GM12801 (cell line): ENCODE measurements around the gene COMMD3.

Experiments used
- CTCF ChIP-seq: IDR thresholded peaks from one replicate; pipeline ENCODE4 v1.5.1; 2011; ENCODE audit warnings: control low read depth; ENCODE audit not compliant: insufficient read length; ENCODE audit errors: extremely low read depth

COMMD3 gene

DNA sequence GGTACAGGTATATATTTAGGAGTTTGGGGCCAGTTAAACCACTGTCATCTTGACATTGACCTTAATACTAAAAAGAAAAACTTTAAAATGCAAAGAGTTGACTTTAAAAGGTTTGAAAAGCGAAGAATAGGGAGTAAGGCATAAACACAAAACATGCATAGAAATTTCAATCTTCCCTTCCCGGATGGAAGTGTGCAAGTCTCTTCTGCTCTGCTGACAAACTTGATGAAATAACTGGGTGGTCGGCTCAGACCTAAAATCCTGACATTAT, 25.7 kb downstream of the COMMD3 start:
- no peak for TF ChIP-seq CTCF

DNA sequence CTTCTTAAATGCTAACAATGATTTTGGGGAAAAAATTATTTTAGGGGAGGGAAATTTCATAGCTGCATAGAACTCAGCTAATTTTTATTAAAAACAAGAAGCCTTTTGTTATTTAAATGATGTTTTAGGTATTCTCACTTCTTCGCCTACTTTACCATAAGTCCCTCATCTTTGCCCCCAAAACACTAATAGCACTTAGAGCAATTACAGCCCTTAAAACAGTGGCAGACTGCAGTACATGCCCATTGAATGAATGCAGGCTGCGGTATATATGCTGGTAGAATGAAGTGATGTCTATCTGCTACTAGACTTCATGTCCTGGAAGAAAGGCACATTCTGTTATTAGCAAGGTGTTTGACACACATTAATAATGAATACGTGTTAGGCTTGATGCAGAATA, 26.2 kb downstream of the COMMD3 start:
- TF ChIP-seq CTCF: no peak

GRCh38 chr10:22343731-22344130, 27.5 kb downstream of the COMMD3 start:
- TF ChIP-seq CTCF: no peak

GRCh38 chr10:22344249-22344648, 28.1 kb downstream of the COMMD3 start:
- TF ChIP-seq CTCF: no peak

GRCh38 chr10:22344781-22345300, 28.7 kb downstream of the COMMD3 start:
- TF ChIP-seq CTCF: no peak

GRCh38 chr10:22345301-22346095, 29.3 kb downstream of the COMMD3 start, which contains the start of gene SPAG6:
Gene SPAG6, plus strand, starts transcription at chr10:22345496. Its CDS starts 116 bp downstream, at chr10:22345612.
- TF ChIP-seq CTCF: no peak

DNA sequence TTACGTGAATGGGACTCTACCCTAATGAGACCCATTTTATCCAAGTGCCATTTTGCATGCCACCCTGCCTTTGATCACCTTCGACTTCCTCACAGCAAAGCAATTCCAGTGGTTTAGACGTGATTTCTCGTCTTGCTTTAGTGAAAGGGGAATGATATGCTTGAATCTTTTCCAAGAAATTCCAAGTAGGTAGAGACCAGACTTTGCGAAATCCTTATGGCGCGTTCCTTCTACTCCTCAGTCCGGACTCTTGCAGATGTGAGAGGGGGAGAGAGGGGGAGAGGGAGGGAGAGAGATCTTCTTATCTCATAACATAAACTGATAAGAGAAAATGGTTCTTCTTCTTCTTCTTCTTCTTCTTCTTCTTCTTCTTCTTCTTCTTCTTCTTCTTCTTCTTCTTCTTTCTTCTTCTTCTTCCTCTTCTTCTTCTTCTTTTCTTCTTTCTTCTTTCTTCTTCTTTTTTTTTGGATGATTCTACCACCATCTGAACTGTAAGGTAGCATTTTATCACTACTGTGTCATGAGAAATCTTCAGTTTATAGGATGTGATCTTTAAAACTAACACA, 30.0 kb downstream of the COMMD3 start:
- TF ChIP-seq CTCF: no peak
